Thymus (tissue), 11 donors: Measurements from ENCODE around the gene BACE2. TPM values are rescaled to one million over a fixed set of nuclear protein-coding genes. Genes with fewer than 3 reads are reported as not detected.
"Not testable (repeated sequence)": the region's sequence is repeated elsewhere in the genome, so short reads cannot be mapped to it uniquely, and the experiment has no call there.

ENCODE experiments used
- DNase-seq, 9 donors: peaks; one replicate each; pipeline ENCODE4 v3.0.0-alpha.2; 2013; ENCODE audit warnings: low spot score in 9 of 9, low read depth in 6 of 9, missing footprints in 1 of 9
- H3K27ac ChIP-seq, 2 donors: one replicate each; pipeline ENCODE4 v1.5.1; 2013; ENCODE audit warnings: control low read depth in 1 of 2, low read depth in 1 of 2, low read length in 1 of 2, mild to moderate bottlenecking in 1 of 2, moderate library complexity in 1 of 2
- H3K27me3 ChIP-seq, 2 donors: one replicate each; pipeline ENCODE4 v1.5.1; 2013; ENCODE audit warnings: low read length in 1 of 2; ENCODE audit not compliant: control insufficient read depth in 2 of 2, insufficient read depth in 1 of 2
- H3K36me3 ChIP-seq, 2 donors: one replicate each; pipeline ENCODE4 v1.5.1; 2013; ENCODE audit warnings: low read length in 1 of 2, mild to moderate bottlenecking in 1 of 2, moderate library complexity in 1 of 2; ENCODE audit not compliant: control insufficient read depth in 2 of 2, insufficient read depth in 2 of 2
- H3K4me1 ChIP-seq, 2 donors: one replicate each; pipeline ENCODE4 v1.5.1; 2013; ENCODE audit warnings: low read length in 2 of 2; ENCODE audit not compliant: control insufficient read depth in 2 of 2, insufficient read depth in 2 of 2
- H3K4me3 ChIP-seq, 2 donors: one replicate each; pipeline ENCODE4 v1.5.1; 2013; ENCODE audit warnings: low read length in 2 of 2, control low read depth in 1 of 2, mild to moderate bottlenecking in 1 of 2
- H3K9me3 ChIP-seq, 2 donors: one replicate each; pipeline ENCODE4 v1.5.1; 2013; ENCODE audit warnings: low read length in 1 of 2, mild to moderate bottlenecking in 1 of 2; ENCODE audit not compliant: control insufficient read depth in 2 of 2, insufficient read depth in 1 of 2
- WGBS: extraction: QIAGEN DNeasy Blood & Tissue Kit; methylation state at CpG from one replicate; pipeline ENCODE4 v1.1.7; 2013; 5-methylcytosine and 5-hydroxymethylcytosine counted together
- polyA plus RNA-seq: library from polyadenylated mRNA; stranded (reverse); fragments of 200-250 nt; gene quantifications from one replicate; pipeline ENCODE4 v1.2.3, GENCODE V29; 2013
- total RNA-seq: library from RNA; stranded (reverse); fragments of 120-200 nt; gene quantifications from one replicate; pipeline ENCODE4 v1.2.4, GENCODE V29; 2013
- donor health status: healthy.

BACE2 gene
- total and polyA plus RNA-seq, 2 donors: 5.9 to 17.6 TPM

GRCh38 chr21:41233916-41234315, 66.0 kb downstream of the BACE2 start:
- Histone ChIP-seq H3K4me3 (no peak overlapping the region), H3K4me1 (no peaks in the 10 kb centered on the region), H3K36me3 (no peaks in the 10 kb centered on the region), H3K9me3 (no peaks in the 10 kb centered on the region), H3K27me3 (no peaks in the 10 kb centered on the region), H3K27ac (no peak overlapping the region)
- no peak for DNase-seq
- 92% methylated on average over 6 of the region's 6 CpGs for WGBS

GRCh38 chr21:41234569-41234968, 66.6 kb downstream of the BACE2 start:
- H3K27me3 ChIP-seq: no peaks in the 10 kb centered on the region
- H3K9me3 ChIP-seq: no peaks in the 10 kb centered on the region
- H3K4me1 ChIP-seq: no peaks in the 10 kb centered on the region
- 97% methylated on average over 5 of the region's 5 CpGs for WGBS
- no peak for DNase-seq
- no peak overlapping the region for H3K27ac ChIP-seq
- H3K36me3 ChIP-seq: no peaks in the 10 kb centered on the region
- H3K4me3 ChIP-seq: no peak overlapping the region

DNA sequence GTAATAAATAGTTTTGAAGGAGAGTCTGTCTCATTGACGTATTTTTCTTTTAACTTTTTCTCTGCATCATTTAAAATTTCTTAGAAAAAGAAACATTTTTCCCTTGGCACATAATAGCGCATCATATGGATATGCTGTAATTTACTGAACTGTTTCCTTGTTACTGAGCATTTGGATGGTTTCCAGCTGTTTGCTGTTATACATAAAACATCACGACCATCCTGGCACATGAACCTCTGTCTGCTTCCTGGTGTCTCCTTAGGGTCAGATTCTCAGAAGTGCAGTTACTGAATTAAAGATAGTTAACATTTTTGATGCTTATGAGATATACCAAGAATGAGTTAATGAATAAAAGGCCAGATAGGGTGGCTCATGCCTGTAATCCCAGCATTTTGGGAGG, 67.2 kb downstream of the BACE2 start:
- Histone ChIP-seq H3K36me3 (no peaks in the 10 kb centered on the region), H3K27ac (no peak overlapping the region), H3K4me3 (no peak overlapping the region), H3K4me1 (no peaks in the 10 kb centered on the region), H3K27me3 (no peaks in the 10 kb centered on the region), H3K9me3 (no peaks in the 10 kb centered on the region)
- no peak for DNase-seq
- whole genome bisulfite sequencing: 70% methylated on average over 3 of the region's 3 CpGs

DNA sequence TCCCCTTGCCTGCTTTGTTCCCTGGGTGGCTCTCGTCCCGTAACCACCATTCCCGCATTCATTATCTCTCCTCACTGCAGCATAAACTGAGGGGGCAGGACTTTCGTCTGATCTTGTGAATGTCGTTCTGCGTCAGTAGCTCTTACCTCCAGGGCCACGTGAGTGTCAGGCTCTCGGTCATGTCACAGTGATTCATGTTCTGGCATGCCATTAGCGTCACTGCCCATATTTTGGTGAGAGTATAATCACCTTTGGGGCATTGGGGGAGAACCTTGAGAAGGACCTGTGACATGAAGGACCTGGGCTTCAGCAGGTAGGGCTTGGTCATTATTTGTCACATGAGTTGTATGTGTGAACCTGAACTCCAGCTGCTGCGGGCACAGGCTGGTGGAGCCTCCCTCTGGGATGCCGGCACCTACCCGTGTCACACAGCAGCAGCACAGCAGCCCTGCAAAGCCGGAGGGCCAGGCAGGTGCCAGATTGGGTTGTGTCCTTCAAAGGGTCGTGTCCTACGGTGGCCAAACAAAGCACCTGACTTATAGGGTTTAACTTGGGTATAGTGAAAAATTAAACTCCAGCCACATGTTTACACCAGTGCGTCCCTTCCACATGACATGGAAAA, 68.5 kb downstream of the BACE2 start:
- DNase-seq: no peak
- H3K9me3 ChIP-seq: no peaks in the 10 kb centered on the region
- no peaks in the 10 kb centered on the region for H3K4me1 ChIP-seq
- 95% methylated on average over 16 of the region's 16 CpGs for WGBS
- H3K36me3 ChIP-seq: no peaks in the 10 kb centered on the region
- H3K27ac ChIP-seq: no peak overlapping the region
- H3K27me3 ChIP-seq: no peaks in the 10 kb centered on the region
- no peak overlapping the region for H3K4me3 ChIP-seq

GRCh38 chr21:41238081-41238796, 70.3 kb downstream of the BACE2 start:
- H3K27me3 ChIP-seq, H3K9me3 ChIP-seq, H3K4me1 ChIP-seq, H3K36me3 ChIP-seq, H3K27ac ChIP-seq, DNase-seq, H3K4me3 ChIP-seq: not testable (repeated sequence)
- 94% methylated on average over 10 of the region's 10 CpGs for WGBS

DNA sequence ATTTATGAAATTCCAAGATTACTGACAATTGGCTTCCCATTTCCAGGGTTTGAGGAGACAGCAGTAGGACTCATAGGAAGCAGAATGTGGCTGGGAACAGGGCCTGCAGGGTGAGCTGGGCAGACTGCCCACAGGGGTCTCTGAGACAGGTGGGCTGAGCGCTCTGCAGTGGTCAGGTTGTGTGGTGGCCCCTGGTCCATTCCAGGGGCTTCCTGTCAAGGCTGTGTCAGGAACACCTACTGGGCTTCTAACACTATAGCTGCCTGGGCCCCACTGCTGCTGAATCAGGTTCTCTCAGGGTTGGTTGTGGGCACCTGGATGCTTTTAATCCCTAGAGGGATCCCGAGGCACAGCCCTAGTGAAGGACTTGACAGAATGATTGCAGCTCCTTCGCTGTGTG, 72.1 kb downstream of the BACE2 start:
- DNase-seq: no peak
- no peak overlapping the region for H3K27ac ChIP-seq
- no peak overlapping the region for H3K4me3 ChIP-seq
- no peaks in the 10 kb centered on the region for H3K4me1 ChIP-seq
- no peaks in the 10 kb centered on the region for H3K36me3 ChIP-seq
- WGBS: 95% methylated on average over 3 of the region's 3 CpGs
- H3K9me3 ChIP-seq: no peaks in the 10 kb centered on the region
- H3K27me3 ChIP-seq: no peaks in the 10 kb centered on the region

DNA sequence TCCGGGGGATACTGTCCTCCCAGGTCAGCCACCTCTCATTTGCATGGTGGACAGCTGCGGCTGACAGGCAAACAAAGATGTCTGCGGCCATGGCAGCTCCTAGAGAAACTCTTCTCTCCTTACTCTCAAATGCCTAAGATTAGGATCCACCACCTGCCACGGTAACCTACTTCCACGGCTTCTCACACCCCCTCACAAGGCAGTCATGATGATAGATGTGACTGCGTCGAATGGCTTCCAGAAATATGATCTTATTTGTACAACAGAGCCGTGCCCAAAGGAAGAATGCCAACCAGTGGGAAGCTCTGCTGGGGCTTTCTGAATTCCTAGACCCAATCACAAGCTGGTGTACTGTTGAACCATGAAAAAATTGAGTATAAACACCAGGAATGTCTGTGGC, 73.4 kb downstream of the BACE2 start:
- H3K36me3 ChIP-seq: no peaks in the 10 kb centered on the region
- no peaks in the 10 kb centered on the region for H3K27me3 ChIP-seq
- no peak for DNase-seq
- no peaks in the 10 kb centered on the region for H3K9me3 ChIP-seq
- WGBS: 93% methylated on average over 8 of the region's 8 CpGs
- no peak overlapping the region for H3K4me3 ChIP-seq
- no peak overlapping the region for H3K27ac ChIP-seq
- H3K4me1 ChIP-seq: no peaks in the 10 kb centered on the region

- Histone ChIP-seq H3K27ac (no peak overlapping the region), H3K27me3 (no peaks in the 10 kb centered on the region), H3K9me3 (peaks cover 0 to 3% of the 10 kb centered on the region in 2 donors), H3K36me3 (no peaks in the 10 kb centered on the region), H3K4me1 (no peaks in the 10 kb centered on the region), H3K4me3 (no peak overlapping the region)
- 95% methylated on average over 8 of the region's 8 CpGs for WGBS
- DNase-seq: no peak
Observed at GRCh38 chr21:41242238-41242829, 74.4 kb downstream of the BACE2 start.

- H3K27me3 ChIP-seq: no peaks in the 10 kb centered on the region
- peaks cover 0 to 3% of the 10 kb centered on the region in 2 donors for H3K9me3 ChIP-seq
- no peaks in the 10 kb centered on the region for H3K36me3 ChIP-seq
- no peak overlapping the region for H3K4me3 ChIP-seq
- DNase-seq: no peak
- no peak overlapping the region for H3K27ac ChIP-seq
- H3K4me1 ChIP-seq: no peaks in the 10 kb centered on the region
- over 99% methylated on average over 7 of the region's 7 CpGs for WGBS
Observed at GRCh38 chr21:41243107-41243506, 75.1 kb downstream of the BACE2 start.
